ENCODE measurements around the gene REG4.

- TF ChIP-seq ELF4 (IDR thresholded peaks at IDR 0.05) (no peak), FOXM1 (IDR thresholded peaks at IDR 0.05; ENCODE audit: borderline replicate concordance) (no peak)
These were observed 18.4 kb upstream of the REG4 start for GRCh38 chr1:119829625-119830024.
